ENCODE results near the gene SPTLC1.

DNA sequence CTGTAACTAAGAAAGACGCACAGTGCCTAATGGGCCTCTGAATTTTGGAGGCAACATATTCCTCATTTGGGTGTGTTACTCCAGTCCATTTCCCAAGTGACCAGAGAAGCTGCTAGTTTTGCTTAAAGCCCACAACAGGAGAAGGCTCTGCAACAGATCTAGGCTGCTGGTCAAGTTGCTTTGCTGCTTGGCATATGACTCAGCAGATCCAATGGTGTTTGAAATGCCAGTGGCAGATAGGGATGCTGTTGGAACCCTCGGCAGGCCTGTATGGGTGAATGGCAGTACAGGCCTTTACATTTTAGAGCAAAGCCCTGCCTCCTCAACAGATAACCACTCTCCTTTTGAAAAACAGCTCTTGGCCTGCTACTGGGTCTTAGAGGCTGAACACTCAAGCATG is 129.0 kb downstream of the SPTLC1 start:
- TF ChIP-seq CTCF (IDR thresholded peaks at IDR 0.05; ENCODE audit: low read depth, low read length) (no peak), POLR2A (IDR thresholded peaks at IDR 0.05; ENCODE audit: extremely low read depth, insufficient read length) (no peak)

Measured in NB4 (cell line).